22Rv1 (cell line): ENCODE measurements around the gene PTCD3.

Experiments used
- CTCF ChIP-seq: fragments of 450-650 bp; IDR thresholded peaks from 2 replicates; pipeline ENCODE4 v1.5.1; 2017; ENCODE audit warnings: mild to moderate bottlenecking
- ZFX ChIP-seq: fragments of 450-650 bp; IDR thresholded peaks from 2 replicates; pipeline ENCODE4 v1.6.1; 2017; ENCODE audit warnings: antibody characterized with exemption, borderline replicate concordance

- TF ChIP-seq CTCF: no peak
- no peak for TF ChIP-seq ZFX
Observed at GRCh38 chr2:86138736-86139625, 32.9 kb downstream of the PTCD3 start.
